ENCODE measurements around the gene KNCN.

DNA sequence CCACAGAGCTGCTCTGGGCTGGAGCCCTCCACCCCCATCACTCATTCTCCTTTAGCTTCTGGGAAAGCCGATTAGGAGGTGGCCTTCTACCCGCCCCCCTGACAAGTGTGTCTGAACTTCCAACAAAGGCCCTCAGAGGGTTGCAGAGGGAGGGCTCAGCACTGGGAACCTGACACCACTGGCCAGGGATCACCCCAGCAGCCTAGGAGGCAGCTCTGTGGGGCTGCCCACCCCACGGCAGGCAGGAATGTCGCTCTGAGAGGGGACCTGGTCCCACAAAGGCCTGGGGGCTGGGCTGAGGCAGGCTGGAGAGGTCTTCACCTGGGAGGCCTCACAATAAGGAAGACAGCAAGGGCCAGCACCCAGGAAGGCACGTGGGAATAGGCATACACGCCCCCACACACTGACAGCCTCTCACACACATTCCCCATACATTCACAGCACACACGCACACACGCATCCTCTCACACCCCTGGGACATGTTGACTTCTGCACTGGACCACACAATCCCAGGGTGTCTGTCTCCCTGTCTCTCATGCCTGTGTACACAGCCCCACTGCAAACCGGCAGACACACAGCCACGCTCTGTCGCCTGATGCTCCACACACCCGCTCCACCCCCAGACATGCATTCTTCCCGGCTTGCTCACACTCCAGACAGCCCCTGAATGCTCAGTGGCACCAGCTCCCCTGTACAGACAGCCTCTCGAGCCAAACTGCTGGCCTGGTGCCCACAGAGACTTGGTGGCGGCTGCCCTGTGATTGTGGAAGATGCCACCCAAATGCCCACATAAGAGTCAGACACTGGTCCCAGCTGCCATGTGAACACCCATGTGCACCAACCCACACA is 31.2 kb downstream of the KNCN start:
- TF ChIP-seq ZNF423 (CRISPR knock-in tag; IDR thresholded peaks at IDR 0.05) (peak; percentile 50; the same call in 1 of the 2 replicates), ESRRA (CRISPR knock-in tag; IDR thresholded peaks at IDR 0.05; ENCODE audit: borderline replicate concordance) (no peak), FOXJ3 (CRISPR knock-in tag; IDR thresholded peaks at IDR 0.05; ENCODE audit: borderline replicate concordance) (no peak), GTF2I (CRISPR knock-in tag; conservative IDR thresholded peaks at IDR 0.05) (no peak), NFYB (CRISPR knock-in tag; conservative IDR thresholded peaks at IDR 0.05; ENCODE audit: low read depth) (no peak), CREM (CRISPR knock-in tag; IDR thresholded peaks at IDR 0.05) (no peak)
- TF ChIP-seq, protein P1, sequence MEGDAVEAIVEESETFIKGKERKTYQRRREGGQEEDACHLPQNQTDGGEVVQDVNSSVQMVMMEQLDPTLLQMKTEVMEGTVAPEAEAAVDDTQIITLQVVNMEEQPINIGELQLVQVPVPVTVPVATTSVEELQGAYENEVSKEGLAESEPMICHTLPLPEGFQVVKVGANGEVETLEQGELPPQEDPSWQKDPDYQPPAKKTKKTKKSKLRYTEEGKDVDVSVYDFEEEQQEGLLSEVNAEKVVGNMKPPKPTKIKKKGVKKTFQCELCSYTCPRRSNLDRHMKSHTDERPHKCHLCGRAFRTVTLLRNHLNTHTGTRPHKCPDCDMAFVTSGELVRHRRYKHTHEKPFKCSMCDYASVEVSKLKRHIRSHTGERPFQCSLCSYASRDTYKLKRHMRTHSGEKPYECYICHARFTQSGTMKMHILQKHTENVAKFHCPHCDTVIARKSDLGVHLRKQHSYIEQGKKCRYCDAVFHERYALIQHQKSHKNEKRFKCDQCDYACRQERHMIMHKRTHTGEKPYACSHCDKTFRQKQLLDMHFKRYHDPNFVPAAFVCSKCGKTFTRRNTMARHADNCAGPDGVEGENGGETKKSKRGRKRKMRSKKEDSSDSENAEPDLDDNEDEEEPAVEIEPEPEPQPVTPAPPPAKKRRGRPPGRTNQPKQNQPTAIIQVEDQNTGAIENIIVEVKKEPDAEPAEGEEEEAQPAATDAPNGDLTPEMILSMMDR (IDR thresholded peaks at IDR 0.05), result no peak
- TF ChIP-seq, protein P2, sequence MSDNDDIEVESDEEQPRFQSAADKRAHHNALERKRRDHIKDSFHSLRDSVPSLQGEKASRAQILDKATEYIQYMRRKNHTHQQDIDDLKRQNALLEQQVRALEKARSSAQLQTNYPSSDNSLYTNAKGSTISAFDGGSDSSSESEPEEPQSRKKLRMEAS (CRISPR knock-in tag; IDR thresholded peaks at IDR 0.05), result no peak

All from WTC11 (cell line).